HG02763 (cell line): ENCODE measurements around the gene MYO9B.
A peak's percentile ranks its signal among the peaks of the same experiment; 100 is the strongest.
"Not testable (repeated sequence)": the region's sequence is repeated elsewhere in the genome, so short reads cannot be mapped to it uniquely, and the experiment has no call there.

ENCODE experiments used
- ATAC-seq: cut with Tn5 transposase; IDR thresholded peaks from one replicate; pipeline ENCODE4 v1.9.1; 2021; ENCODE audit warnings: mild to moderate bottlenecking, moderate library complexity; ENCODE audit not compliant: unreplicated experiment

Gene MYO9B

DNA sequence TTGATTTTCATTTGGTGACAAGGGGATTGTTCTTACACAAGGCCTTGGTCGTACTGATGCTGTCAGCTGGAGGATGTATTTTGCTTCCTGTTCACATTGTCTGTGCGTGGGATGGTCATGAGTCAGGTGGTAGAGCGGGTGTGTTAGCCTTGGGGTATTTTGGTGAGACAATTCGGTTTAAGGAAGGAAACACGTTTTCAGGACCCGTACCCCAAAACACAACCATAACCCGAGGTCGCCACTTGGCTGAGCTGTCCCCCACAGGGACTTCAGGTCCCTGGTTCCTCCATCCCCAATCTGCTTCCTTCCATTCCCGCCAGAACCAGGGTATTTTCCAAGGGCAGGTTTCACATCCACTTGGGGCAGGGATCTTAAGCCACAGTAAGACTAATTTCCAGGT lies 15.0 kb downstream of the MYO9B start:
- ATAC-seq = no peak

DNA sequence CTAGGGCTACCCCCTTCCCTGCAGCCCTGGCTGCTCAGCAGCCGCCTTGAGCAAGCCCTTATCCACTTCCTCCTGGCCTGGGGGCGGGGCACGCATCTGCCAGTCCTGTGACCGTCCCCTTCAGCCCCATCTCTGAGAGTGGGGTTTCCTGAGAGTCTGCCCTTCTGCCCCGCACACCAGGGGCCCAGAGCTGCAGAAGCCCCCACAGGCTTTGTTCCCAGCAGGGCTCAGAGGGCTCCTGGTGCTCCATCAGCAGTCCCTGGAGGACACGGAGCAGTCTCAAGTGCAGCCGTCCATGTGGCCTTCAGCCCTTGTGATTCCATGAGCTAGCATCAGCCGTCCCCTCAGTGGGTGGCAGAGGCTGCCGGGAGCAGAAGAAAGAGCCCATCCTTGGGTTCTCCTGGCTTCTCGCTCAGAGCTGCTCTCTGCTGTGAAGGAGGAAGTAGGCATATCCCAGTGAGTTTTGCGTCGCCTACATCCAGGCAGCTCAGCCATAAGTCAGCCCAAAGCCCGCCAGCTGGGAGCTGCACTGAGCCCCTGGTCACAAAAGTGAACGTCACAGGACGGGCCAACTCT lies 16.3 kb downstream of the MYO9B start:
- ATAC-seq = no peak

- ATAC-seq = no peak
These were observed 17.1 kb downstream of the MYO9B start for GRCh38 chr19:17092696-17093095.

DNA sequence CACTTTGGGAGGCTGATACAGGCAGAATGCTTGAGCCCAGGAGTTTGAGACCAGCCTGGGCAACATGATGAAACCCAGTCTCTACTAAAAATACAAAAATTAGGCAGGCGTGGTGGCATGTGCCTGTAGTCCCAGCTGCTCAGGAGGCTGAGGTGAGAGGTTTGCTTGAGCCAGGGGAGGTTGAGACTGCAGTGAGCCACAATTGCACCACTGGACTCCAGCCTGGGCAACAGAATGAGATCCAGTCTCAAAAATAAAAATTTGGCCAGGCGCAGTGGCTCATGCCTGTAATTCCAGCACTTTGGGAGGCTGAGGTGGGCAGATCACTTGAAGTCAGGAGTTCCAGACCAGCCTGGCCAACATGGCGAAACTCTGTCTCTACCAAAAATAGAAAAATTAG lies 19.1 kb downstream of the MYO9B start:
- ATAC-seq = not testable (repeated sequence)

DNA sequence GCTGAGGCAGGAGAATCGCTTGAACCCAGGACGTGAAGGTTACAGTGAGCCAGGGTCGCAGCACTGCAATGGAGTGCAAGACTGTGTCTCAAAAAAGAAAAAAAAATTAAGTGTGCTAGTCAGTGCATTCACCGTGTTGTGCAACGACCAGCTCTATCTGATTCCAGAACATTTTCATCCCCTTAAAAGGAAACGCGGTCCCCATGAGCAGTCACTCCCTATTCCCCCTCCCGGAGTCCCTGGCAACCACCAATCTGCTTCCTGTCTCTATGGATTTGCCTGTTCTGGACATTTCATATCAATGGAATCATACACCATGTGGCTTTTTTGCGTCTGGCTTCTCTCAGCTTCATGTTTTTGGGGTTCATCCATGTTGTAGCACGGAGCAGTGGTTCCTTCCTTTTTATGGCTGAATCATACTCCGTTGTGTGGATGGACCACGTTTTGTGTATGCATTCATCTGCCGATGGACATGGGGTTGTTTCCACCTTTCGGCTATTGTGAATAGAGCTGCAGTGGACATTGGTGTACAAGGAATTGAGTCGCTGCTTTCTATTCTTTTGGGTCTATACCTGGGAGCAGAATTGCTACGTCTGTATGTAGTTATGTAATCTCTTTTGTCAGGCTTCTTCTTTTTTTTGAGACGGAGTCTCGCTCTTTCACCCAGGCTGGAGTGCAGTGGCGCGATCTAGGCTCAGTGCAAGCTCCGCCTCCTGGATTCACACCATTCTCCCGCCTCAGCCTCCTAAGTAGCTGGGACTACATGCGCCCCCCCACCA lies 19.8 kb downstream of the MYO9B start:
- no peak for ATAC-seq

DNA sequence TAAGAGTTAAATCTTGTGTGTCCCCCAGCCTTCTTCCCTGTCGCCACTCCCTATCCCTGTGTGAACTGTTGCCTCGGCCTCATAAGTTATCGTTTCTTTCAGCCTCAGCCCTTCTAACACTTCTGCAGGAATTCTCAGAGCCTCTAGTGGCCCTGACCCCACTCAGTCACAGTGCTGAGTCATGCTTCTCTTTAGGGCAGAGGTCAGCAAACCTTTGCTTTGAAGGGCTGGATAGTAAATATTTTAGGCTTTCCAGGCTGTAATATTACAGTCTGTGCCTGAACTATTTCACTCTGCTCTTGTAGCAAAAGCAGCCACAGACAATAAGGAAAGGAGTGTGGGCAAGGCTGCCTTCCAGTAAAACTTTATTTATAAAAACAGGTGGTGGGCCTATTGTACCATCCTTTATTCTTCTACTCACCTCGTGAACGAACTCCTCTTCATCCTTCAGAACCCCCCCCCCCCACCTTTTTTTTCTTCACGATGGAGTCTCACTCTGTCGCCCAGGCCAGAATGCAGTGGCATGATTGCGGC lies 22.1 kb downstream of the MYO9B start:
- ATAC-seq = no peak

DNA sequence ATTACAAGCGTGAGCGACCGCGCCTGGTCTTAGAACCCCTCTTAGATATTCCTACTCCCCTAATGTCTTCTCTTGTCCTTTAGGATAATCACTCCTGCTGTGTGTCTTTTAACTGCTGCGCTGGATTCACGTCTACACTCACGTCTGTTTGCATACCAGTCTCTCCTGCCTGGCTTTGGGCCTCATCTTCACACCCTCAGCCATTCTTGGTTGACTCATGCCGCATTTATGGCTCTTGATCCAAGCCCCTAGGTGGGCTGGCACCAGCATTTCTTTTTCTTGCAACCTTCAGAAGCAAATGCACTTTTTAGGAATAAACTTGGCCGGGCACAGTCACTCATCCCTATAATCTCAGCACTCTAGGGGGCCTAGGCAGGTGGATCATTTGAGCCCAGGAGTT lies 22.7 kb downstream of the MYO9B start:
- ATAC-seq = no peak

DNA sequence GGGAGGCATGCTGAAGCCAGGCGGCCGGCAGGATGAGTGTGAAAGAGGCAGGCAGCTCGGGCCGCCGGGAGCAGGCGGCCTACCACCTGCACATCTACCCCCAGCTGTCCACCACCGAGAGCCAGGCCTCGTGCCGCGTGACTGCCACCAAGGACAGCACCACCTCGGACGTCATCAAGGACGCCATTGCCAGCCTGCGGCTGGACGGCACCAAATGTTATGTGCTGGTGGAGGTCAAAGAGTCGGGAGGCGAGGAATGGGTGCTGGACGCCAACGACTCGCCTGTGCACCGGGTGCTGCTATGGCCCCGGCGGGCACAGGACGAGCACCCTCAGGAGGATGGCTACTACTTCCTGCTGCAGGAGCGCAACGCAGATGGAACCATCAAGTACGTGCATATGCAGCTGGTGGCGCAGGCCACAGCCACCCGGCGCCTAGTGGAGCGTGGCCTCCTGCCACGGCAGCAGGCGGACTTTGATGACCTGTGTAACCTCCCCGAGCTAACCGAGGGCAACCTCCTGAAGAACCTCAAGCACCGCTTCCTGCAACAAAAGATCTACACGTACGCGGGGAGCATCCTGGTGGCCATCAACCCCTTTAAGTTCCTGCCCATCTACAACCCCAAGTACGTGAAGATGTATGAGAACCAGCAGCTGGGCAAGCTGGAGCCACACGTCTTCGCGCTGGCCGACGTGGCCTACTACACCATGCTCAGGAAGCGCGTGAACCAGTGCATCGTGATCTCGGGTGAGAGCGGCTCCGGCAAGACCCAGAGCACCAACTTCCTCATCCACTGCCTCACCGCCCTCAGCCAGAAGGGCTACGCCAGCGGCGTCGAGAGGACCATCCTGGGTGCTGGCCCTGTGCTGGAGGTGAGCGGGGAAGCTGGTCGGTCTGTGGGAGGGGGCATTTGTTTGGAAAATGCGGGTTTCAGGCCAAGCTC lies 26.4 kb downstream of the MYO9B start:
- no peak for ATAC-seq

DNA sequence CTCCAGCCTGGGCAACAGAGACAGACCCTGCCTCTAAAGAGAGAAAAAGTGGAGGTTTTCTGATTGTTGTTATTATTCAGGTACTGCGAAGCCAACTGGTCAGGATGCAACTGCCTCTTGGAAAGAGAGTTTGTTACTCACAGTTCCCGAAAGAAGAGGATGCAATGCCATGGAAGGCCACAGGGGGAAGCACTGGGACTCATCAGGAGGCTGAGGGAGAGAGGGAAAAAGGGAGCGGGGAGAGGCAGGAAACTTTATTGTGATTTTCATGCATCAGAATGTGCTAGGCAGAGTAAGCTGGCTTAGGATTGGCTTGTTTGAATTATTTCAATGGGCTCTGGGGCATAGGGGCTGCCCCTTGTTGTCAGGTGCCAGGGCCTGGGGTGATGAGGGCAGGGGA lies 27.6 kb downstream of the MYO9B start:
- ATAC-seq = no peak

GRCh38 chr19:17104679-17105078 lies 29.1 kb downstream of the MYO9B start:
- ATAC-seq = no peak

DNA sequence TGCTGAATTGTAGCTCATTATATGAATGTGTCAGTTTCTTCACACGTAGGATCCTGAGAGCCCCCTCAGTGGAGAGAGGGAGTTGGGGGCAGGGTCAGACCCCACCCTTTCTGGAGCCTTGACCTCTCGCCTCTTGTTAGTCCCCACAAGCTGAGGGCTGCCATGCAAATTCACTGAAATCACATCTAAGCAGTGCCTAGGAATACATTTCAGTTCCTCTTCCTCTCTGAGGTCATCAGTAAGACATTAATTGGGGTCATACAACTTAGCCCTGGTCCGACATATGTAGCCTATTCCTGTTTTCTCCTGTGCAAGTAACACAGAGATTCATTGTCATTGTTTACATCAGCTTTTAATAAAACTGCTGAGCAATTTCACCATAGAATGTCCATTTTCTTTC lies 30.0 kb downstream of the MYO9B start:
- no peak for ATAC-seq

DNA sequence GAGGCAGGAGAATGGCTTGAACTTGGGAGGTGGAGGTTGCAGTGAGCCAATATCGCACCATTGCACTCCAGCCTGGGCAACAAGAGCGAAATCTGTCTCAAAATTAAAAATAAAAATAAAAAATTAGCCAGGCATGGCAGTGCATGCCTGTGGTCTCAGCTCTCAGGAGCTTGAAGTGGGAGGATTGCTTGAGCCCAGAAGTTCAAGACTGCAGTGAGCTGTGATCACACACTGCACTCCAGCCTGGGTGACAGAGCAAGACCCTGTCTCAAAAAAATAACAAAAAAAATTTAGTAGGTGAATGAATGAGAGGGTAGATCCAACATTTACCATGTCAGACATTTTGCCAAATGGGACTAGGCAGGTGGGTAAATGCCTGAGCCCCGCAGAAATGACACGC lies 31.4 kb downstream of the MYO9B start:
- ATAC-seq = not testable (repeated sequence)

DNA sequence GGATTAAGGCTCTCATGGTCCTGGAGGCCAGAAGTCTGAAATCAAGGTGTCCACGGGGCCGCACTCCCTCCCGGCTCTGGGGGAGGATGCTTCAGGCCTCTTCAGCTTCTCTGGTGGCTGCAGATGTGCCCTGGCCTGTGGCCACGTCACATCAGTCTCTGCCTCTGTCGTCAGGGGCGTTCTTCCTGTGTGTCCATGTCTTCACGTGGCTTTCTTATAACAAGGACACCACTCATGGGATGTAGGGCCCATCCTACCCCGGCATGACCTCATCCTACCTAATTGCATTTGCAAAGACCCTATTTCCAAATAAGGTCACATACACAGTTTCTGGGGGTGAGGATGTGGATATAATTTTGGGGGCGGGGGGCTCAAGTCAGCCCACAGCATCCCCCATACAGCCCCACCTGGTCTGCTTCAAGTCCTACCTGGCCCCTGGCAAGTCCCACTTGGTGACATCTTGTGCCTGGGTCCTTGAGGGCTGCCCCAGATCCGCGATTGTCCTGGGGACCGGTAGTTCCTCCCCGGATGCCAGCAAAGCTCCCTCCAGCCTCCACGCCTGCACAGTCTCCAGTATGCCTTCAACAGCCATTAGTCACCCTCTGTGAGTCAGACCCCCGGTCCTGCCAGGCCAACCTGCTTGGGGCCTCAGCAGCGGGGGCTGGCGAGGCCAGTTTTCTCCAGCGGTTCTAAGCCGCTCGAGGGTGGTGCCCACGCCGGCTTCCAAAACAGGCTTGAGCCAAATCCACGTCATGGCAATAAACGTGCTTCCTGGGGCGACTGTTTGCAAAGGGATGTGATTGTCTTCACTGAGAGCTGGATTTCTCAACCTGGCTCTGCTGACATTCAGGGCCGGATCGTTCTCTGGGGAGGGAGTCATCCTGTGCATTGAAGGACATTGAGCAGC lies 32.2 kb downstream of the MYO9B start:
- ATAC-seq = no peak

GRCh38 chr19:17108453-17108784 lies 32.8 kb downstream of the MYO9B start:
- ATAC-seq = no peak

DNA sequence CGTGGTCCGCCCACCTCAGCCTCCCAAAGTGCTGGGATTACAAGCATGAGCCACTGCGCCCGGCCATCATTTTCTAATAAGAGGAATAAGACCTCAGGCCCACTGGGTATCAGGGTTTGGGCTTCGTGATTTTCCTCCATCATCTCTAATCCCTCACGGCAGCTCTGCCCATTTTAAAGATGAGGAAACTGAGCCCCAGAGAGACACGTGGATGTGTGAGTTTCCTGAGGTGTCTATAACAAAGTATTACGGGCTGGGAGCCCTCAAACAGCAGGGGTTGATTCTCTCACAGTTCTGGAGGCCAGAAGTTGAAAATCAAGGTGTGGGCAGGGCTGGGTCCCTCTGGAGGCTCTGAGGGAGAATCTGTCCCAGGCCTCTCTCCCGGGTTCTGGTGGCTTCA lies 33.7 kb downstream of the MYO9B start:
- ATAC-seq = no peak

DNA sequence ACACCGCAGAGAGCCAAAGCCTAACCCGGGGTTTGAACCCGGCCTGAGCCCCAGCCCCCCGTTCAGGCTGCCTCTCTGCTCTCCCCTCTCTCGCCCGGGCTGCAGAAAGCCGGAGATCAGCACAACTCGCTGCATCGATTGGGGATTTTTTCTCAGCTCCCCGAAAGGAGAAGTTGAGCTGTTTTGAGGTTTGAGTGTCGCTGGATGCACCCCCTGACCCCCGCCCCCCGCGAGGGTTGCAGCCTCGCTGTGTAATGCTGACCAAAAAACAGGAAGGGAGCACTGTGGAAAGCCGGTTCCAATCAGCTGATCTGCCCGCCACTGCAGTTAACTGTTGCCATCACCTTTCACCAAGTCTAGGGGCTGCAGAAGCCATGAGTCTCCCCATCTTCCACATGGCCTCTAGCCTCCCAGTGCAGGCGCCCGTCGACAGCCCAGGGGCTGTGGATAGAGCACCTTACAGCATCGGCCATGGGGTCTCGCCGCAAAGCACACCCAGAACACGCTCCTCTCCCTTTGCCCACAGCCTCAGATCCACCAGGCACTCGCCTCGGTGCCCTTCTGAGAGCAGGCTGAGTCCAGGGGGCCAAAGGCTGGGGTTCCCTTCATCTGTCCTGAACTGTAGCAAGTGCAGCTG lies 34.5 kb downstream of the MYO9B start:
- ATAC-seq = peak; percentile 60

DNA sequence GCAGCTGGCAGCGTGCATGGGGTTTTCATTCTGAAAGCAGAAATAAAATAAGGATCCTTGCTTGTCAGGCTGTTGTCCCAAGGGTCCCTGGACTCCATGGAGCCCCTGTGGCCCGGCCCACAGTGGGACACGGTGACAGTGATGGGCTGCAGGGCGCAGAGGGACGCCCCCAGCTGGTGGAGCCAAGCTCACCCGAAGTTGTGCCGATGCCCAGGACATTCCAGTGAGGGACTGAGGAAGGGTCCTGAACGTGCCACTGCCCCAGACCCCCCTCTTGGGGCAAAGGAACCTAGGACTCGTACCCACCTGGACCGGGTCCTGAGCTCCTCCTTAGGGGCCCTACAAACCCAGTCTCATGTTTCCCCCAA lies 35.0 kb downstream of the MYO9B start:
- ATAC-seq = no peak

GRCh38 chr19:17111766-17112165 lies 36.2 kb downstream of the MYO9B start:
- ATAC-seq = no peak

DNA sequence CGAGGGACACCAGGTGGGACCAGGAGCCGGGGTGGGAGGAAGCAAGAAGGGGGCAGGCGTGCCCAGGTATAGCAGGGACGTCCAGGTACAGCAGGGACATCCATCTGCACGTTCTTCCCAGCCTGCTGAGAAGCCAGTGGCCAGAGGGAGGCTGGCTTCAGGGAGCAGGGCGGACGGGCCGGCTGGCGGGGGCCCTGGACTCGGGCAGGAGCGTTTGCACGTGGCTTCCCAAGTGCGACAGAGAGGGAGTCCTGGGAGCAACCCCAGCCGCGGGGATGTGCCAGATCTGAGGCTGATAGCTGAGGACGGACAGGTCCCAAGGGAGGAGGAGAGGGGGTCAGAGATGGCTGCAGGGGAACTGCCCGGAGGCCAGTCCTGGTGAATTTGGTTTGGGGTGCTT lies 36.7 kb downstream of the MYO9B start:
- no peak for ATAC-seq

- no peak for ATAC-seq
These were observed 37.1 kb downstream of the MYO9B start for GRCh38 chr19:17112700-17113099.
